ENCODE measurements around the gene FOXJ3. TPM values are rescaled to one million over a fixed set of nuclear protein-coding genes. Genes with fewer than 3 reads are reported as not detected.
A peak's percentile ranks its signal among the peaks of the same experiment; 100 is the strongest.

FOXJ3 gene
- total RNA-seq, 4 donors from 2014 or later, result 39.4 to 81.0 (median 56.3) TPM

DNA sequence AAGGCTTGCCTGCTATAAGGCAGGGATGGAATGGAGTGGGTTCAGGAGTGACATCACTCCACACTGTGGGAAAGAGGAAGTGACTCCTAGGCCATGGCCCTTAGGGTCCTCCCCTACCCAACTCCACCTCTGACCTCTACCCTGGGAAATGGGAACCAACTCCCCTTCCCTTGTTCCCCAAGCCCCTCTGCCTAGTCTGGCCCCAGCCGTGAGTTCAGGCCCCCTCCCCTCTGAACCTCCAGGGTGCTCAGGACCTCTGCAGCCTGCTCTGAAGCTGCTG lies 166.7 kb downstream of the FOXJ3 start:
- intact Hi-C loops (cut with DNase I; ENCODE audit: low total_unique reads), result no loop called here
- in situ Hi-C loops (cut with MboI; ENCODE audit: low sequenced_read_pairs in 4 of 4), result loop anchor here in 1 of 4 donors (10.0 kb wide), 1 partner anchor 594 kb away; no protein-coding TSS in a partner anchor
- peaks cover 14 to 18% of the 10 kb centered on the region in 2 donors for H3K4me1 ChIP-seq

DNA sequence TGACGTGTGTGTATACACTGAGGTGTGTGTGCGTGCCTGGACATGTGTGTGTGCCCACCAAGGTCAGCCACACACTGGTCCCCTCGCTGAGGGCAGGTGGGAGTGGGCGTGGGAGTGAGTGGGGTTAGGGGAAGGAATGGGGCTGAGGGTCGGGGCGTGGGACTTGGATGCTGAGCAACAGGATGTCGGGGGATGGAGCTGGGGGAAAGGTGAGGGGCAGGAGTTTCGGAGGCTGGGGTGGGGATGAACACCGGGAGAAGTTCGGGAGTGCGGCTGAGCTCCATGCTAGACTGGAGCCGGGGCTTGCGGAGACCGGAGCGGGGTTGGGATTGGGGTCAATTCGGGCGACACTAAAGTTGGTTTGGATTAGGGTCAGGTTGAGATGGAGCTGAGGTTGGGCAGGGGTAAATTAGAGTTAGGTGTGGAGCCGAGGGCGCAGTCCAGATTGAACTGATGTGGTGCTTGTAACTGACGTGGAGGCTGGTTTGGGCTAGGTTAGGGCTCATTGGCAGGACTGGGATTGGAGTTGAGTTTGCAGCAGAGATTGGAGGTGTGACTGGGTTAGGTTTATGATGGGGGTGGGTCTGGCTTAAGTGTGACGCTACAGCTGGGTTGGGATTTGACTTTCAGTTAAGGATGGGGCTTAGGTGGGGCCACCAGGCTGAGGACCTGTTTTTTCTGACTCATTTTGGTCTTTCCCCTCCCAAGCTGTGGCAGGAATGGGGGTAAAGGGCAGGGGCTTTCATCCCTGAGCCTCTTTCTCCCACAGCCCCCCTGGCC lies 167.2 kb downstream of the FOXJ3 start:
- in situ Hi-C loops (cut with MboI; ENCODE audit: low sequenced_read_pairs in 4 of 4), result loop anchor here in 1 of 4 donors (10.0 kb wide), 1 partner anchor 593 kb away; no protein-coding TSS in a partner anchor

More for the DNA sequence above, 166.7 kb downstream of the FOXJ3 start:
- no peaks in the 10 kb centered on the region for H3K36me3 ChIP-seq
- ATAC-seq (no peak), DNase-seq (no peak)
- H3K27me3 ChIP-seq, result no peaks in the 10 kb centered on the region
- H3K4me3 ChIP-seq, result no peak overlapping the region
- no peak overlapping the region for H3K27ac ChIP-seq
- no peaks in the 10 kb centered on the region for H3K9me3 ChIP-seq
- TF ChIP-seq POLR2A (IDR thresholded peaks at IDR 0.05), result no peak
- TF ChIP-seq, protein P1, sequence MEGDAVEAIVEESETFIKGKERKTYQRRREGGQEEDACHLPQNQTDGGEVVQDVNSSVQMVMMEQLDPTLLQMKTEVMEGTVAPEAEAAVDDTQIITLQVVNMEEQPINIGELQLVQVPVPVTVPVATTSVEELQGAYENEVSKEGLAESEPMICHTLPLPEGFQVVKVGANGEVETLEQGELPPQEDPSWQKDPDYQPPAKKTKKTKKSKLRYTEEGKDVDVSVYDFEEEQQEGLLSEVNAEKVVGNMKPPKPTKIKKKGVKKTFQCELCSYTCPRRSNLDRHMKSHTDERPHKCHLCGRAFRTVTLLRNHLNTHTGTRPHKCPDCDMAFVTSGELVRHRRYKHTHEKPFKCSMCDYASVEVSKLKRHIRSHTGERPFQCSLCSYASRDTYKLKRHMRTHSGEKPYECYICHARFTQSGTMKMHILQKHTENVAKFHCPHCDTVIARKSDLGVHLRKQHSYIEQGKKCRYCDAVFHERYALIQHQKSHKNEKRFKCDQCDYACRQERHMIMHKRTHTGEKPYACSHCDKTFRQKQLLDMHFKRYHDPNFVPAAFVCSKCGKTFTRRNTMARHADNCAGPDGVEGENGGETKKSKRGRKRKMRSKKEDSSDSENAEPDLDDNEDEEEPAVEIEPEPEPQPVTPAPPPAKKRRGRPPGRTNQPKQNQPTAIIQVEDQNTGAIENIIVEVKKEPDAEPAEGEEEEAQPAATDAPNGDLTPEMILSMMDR (IDR thresholded peaks at IDR 0.05 in 4 of 5, conservative IDR thresholded peaks at IDR 0.05 in 1 of 5), result no peak

DNA sequence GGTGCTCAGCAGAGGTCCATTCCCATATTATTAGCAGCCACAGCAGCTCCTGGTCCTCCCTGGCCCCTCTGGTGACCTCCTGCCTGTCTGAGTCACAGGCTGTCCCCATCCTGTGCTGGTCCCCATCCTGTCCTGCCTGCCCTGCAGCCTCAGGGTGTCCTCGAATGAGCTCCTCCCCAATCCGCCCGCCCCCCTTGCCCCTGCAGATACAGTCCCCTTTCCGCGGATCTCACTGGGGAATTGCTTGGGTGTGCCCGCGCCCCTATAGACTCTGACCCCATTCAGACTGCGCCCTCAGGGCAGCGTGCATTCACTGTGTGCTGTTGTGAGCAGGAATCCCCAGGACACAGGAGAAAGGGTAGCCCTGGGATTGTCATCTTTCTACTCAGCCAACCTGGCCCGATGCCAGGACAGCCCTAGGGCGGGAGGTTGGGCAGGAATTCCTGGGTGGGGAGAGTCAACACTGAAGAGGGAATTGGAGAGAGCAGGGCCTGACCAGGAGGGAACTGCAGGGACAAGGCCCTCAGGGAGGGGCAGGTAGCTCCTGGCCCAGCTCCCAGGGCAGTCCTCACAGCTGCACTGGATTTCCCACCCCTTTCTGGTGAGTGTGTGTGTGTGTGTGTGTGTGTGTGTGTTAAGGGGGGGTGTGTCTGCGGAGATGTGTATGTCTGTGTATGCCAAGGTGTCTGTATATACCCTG lies 169.4 kb downstream of the FOXJ3 start:
- H3K9me3 ChIP-seq, result no peaks in the 10 kb centered on the region
- H3K4me1 ChIP-seq, result peaks cover 6% of the 10 kb centered on the region in 2 donors
- in situ Hi-C loops (cut with MboI; ENCODE audit: low sequenced_read_pairs in 4 of 4) (loop anchor here in 1 of 4 donors (10.0 kb wide), 1 partner anchor 591 kb away; no protein-coding TSS in a partner anchor), intact Hi-C loops (cut with DNase I; ENCODE audit: low total_unique reads) (no loop called here)
- ATAC-seq, result peak; percentile 34 to 49
- peak overlapping the region in 1 of 4 donors; percentile 25 for H3K27ac ChIP-seq
- no peaks in the 10 kb centered on the region for H3K36me3 ChIP-seq
- H3K27me3 ChIP-seq, result no peaks in the 10 kb centered on the region
- TF ChIP-seq POLR2A (IDR thresholded peaks at IDR 0.05), result no peak
- TF ChIP-seq, protein P1 (IDR thresholded peaks at IDR 0.05 in 4 of 5, conservative IDR thresholded peaks at IDR 0.05 in 1 of 5), result no peak
- DNase-seq, result no peak
- no peak overlapping the region for H3K4me3 ChIP-seq

More for the DNA sequence above, 167.2 kb downstream of the FOXJ3 start:
- H3K27ac ChIP-seq, result no peak overlapping the region
- no peaks in the 10 kb centered on the region for H3K27me3 ChIP-seq
- peaks cover 9 to 14% of the 10 kb centered on the region in 2 donors for H3K4me1 ChIP-seq
- no peaks in the 10 kb centered on the region for H3K36me3 ChIP-seq
- TF ChIP-seq, protein P1 (IDR thresholded peaks at IDR 0.05 in 4 of 5, conservative IDR thresholded peaks at IDR 0.05 in 1 of 5), result no peak
- no peak for TF ChIP-seq POLR2A (IDR thresholded peaks at IDR 0.05)
- intact Hi-C loops (cut with DNase I; ENCODE audit: low total_unique reads), result no loop called here
- ATAC-seq, result no peak
- no peak overlapping the region for H3K4me3 ChIP-seq
- no peak for DNase-seq
- no peaks in the 10 kb centered on the region for H3K9me3 ChIP-seq

DNA sequence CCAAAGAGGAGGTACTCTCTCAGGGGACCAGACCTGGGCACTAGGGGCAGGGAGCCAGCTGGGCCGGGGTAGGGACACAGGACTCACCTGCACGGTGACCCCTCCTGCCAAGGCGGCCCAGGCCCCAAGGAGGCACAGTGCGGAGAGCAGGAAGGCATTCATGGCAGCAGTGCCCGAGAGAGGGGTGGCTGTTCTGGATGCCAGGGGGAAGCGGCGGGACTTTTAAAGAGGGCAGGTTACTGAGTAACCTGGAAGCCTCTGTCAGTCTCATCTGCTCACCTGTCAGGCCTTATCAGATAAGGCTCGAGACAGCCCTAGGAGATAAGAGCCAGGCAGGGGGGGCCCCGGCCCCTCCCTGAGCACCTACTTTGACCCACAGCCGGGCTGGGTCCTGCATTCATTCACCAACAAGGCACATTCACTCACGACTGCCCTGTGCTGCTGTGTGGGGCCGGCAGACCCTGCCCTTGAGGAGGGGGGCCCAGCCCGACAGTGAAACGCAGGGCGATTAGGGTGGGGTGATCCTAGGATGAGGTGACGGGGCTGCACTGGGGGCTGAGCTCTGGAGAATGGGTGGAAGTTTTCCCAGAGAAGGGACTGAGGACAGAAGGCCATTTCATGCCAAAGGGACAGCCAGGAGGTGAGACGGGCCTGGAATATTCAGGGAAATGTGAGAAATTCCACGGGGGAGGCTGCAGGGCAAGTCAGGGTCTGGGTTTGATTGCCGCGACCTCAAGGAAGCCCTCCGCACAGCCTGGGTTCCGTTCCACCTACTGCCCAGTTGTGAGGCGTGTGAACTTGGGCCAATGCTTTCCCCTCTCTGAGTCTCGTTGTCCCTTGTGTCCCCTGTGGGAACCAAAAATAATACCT lies 170.2 kb downstream of the FOXJ3 start, which contains the start of gene GUCA2A:
GUCA2A (minus strand) TSS at position 195 of the 870 bp plus-strand sequence; CDS start at position 162, 33 bp downstream.
- no peak for DNase-seq
- H3K27ac ChIP-seq, result peak within 1 kb of the TSS in 2 of 4 donors; percentile 25 to 42

More for the DNA sequence above, 170.2 kb downstream of the FOXJ3 start, which contains the start of gene GUCA2A:
- Histone ChIP-seq H3K9me3 (no peaks in the 10 kb centered on the region), H3K27me3 (no peaks in the 10 kb centered on the region), H3K36me3 (no peaks in the 10 kb centered on the region), H3K4me1 (peaks cover 6% of the 10 kb centered on the region in 2 donors), H3K4me3 (no peak within 1 kb of the TSS)
- TF ChIP-seq, protein P1 (IDR thresholded peaks at IDR 0.05 in 4 of 5, conservative IDR thresholded peaks at IDR 0.05 in 1 of 5), result no peak
- TF ChIP-seq POLR2A (IDR thresholded peaks at IDR 0.05), result no peak
- intact Hi-C loops (cut with DNase I; ENCODE audit: low total_unique reads), result no loop called here
- no peak for ATAC-seq
- in situ Hi-C loops (cut with MboI; ENCODE audit: low sequenced_read_pairs in 4 of 4), result loop anchor here in 1 of 4 donors (10.0 kb wide), 1 partner anchor 590 kb away; no protein-coding TSS in a partner anchor
